GM18861 (cell line): ENCODE data around the gene ZBTB7C.

Experiments
- ATAC-seq: cut with Tn5 transposase; IDR thresholded peaks from one replicate; pipeline ENCODE4 v1.9.1; 2021; ENCODE audit not compliant: unreplicated experiment

The ZBTB7C gene

GRCh38 chr18:48127606-48128005 is 281.6 kb downstream of the ZBTB7C start:
- no peak for ATAC-seq

- no peak for ATAC-seq
Observed at GRCh38 chr18:48126240-48126639, 282.9 kb downstream of the ZBTB7C start.

- ATAC-seq = no peak
Observed at GRCh38 chr18:48125724-48126123, 283.5 kb downstream of the ZBTB7C start.

- ATAC-seq = no peak
Observed at GRCh38 chr18:48124857-48125626, 284.1 kb downstream of the ZBTB7C start.

GRCh38 chr18:48123941-48124340 is 285.2 kb downstream of the ZBTB7C start:
- ATAC-seq = no peak

- ATAC-seq = no peak
Observed at GRCh38 chr18:48123324-48123723, 285.9 kb downstream of the ZBTB7C start.

- ATAC-seq = no peak
Observed at GRCh38 chr18:48122816-48123215, 286.4 kb downstream of the ZBTB7C start.

GRCh38 chr18:48122376-48122775 is 286.8 kb downstream of the ZBTB7C start:
- ATAC-seq = no peak

GRCh38 chr18:48121752-48122151 is 287.4 kb downstream of the ZBTB7C start:
- no peak for ATAC-seq

GRCh38 chr18:48119204-48119603 is 290.0 kb downstream of the ZBTB7C start:
- ATAC-seq = no peak

GRCh38 chr18:48116873-48117630 is 292.1 kb downstream of the ZBTB7C start:
- no peak for ATAC-seq

GRCh38 chr18:48116017-48116416 is 293.2 kb downstream of the ZBTB7C start:
- ATAC-seq = no peak

GRCh38 chr18:48113691-48114090 is 295.5 kb downstream of the ZBTB7C start:
- ATAC-seq = no peak

- no peak for ATAC-seq
Observed at GRCh38 chr18:48111587-48111986, 297.6 kb downstream of the ZBTB7C start.

GRCh38 chr18:48110797-48111196 is 298.4 kb downstream of the ZBTB7C start:
- no peak for ATAC-seq

GRCh38 chr18:48109961-48110493 is 299.2 kb downstream of the ZBTB7C start:
- ATAC-seq = no peak

GRCh38 chr18:48108136-48108535 is 301.0 kb downstream of the ZBTB7C start:
- no peak for ATAC-seq

- ATAC-seq = no peak
Observed at GRCh38 chr18:48106976-48107781, 302.0 kb downstream of the ZBTB7C start.

GRCh38 chr18:48106498-48106897 is 302.7 kb downstream of the ZBTB7C start:
- ATAC-seq = no peak

GRCh38 chr18:48105317-48105716 is 303.9 kb downstream of the ZBTB7C start:
- ATAC-seq = no peak

- no peak for ATAC-seq
Observed at GRCh38 chr18:48104705-48105104, 304.5 kb downstream of the ZBTB7C start.
